Loucy (cell line): ENCODE data around the gene SCARB1.

Experiments
- H2AFZ ChIP-seq: fragments of 200-600 bp; sonication (generic); 2 replicates; pipeline ENCODE4 v1.6.0; 2016; ENCODE audit warnings: antibody characterized with exemption, mild to moderate bottlenecking, low read length, moderate library complexity
- H3F3A ChIP-seq: fragments of 200-600 bp; 2 replicates; pipeline ENCODE4 v1.6.0; 2016; ENCODE audit warnings: antibody characterized with exemption, low read depth, mild to moderate bottlenecking
- H3K27me3 ChIP-seq: fragments of 200-600 bp; sonication (generic); 2 replicates; pipeline ENCODE4 v1.6.1; 2014; ENCODE audit warnings: low read length, mild to moderate bottlenecking; ENCODE audit not compliant: insufficient read depth, poor library complexity, severe bottlenecking
- H3K36me3 ChIP-seq: fragments of 200-600 bp; sonication (generic); 2 replicates; pipeline ENCODE4 v1.6.1; 2016; ENCODE audit warnings: low read length; ENCODE audit not compliant: insufficient read depth
- H3K4me1 ChIP-seq: fragments of 200-600 bp; sonication (generic); 2 replicates; pipeline ENCODE4 v1.5.1; 2014; ENCODE audit warnings: low read length, mild to moderate bottlenecking; ENCODE audit not compliant: insufficient read depth, poor library complexity, severe bottlenecking
- H3K4me2 ChIP-seq: fragments of 200-600 bp; sonication (generic); 2 replicates; pipeline ENCODE4 v1.6.0; 2014; ENCODE audit warnings: antibody characterized with exemption, low read length, low read depth, mild to moderate bottlenecking; ENCODE audit not compliant: poor library complexity, severe bottlenecking
- H3K4me3 ChIP-seq: fragments of 200-600 bp; sonication (generic); 2 replicates; pipeline ENCODE4 v1.5.1; 2014; ENCODE audit warnings: low read length, mild to moderate bottlenecking, mixed read lengths; ENCODE audit not compliant: poor library complexity, severe bottlenecking
- H3K79me2 ChIP-seq: fragments of 200-600 bp; sonication (generic); 2 replicates; pipeline ENCODE4 v1.6.1; 2014; ENCODE audit warnings: low read length; ENCODE audit not compliant: insufficient read depth
- H3K9ac ChIP-seq: fragments of 200-600 bp; sonication (generic); 2 replicates; pipeline ENCODE4 v1.6.0; 2014; ENCODE audit warnings: mild to moderate bottlenecking, low read depth, low read length, moderate library complexity; ENCODE audit not compliant: poor library complexity, severe bottlenecking
- H3K9me2 ChIP-seq: fragments of 200-600 bp; sonication (generic); replicated peaks from 2 replicates; pipeline ENCODE4 v1.6.1; 2016; ENCODE audit warnings: low read depth, low read length, mixed read lengths
- H3K9me3 ChIP-seq: fragments of 200-600 bp; sonication (generic); 2 replicates; pipeline ENCODE4 v1.6.1; 2014; ENCODE audit warnings: mild to moderate bottlenecking, antibody characterized with exemption, low read length, low read depth; ENCODE audit not compliant: insufficient read depth
- H4K20me1 ChIP-seq: fragments of 200-600 bp; sonication (generic); 2 replicates; pipeline ENCODE4 v1.6.0; 2014; ENCODE audit warnings: antibody characterized with exemption, low read length, mild to moderate bottlenecking; ENCODE audit not compliant: insufficient read depth, poor library complexity, severe bottlenecking
- EZH2phosphoT487 ChIP-seq: fragments of 200-600 bp; IDR thresholded peaks from 2 replicates; pipeline ENCODE4 v1.6.1; 2018; ENCODE audit warnings: antibody characterized with exemption, mild to moderate bottlenecking, moderate library complexity, borderline replicate concordance
- TF ChIP-seq, protein P1 (sequence below): fragments of 200-600 bp; sonication (generic); conservative IDR thresholded peaks from 2 replicates; pipeline ENCODE4 v1.5.1; 2014; ENCODE audit warnings: mild to moderate bottlenecking, antibody characterized with exemption, low read length

The SCARB1 gene

DNA sequence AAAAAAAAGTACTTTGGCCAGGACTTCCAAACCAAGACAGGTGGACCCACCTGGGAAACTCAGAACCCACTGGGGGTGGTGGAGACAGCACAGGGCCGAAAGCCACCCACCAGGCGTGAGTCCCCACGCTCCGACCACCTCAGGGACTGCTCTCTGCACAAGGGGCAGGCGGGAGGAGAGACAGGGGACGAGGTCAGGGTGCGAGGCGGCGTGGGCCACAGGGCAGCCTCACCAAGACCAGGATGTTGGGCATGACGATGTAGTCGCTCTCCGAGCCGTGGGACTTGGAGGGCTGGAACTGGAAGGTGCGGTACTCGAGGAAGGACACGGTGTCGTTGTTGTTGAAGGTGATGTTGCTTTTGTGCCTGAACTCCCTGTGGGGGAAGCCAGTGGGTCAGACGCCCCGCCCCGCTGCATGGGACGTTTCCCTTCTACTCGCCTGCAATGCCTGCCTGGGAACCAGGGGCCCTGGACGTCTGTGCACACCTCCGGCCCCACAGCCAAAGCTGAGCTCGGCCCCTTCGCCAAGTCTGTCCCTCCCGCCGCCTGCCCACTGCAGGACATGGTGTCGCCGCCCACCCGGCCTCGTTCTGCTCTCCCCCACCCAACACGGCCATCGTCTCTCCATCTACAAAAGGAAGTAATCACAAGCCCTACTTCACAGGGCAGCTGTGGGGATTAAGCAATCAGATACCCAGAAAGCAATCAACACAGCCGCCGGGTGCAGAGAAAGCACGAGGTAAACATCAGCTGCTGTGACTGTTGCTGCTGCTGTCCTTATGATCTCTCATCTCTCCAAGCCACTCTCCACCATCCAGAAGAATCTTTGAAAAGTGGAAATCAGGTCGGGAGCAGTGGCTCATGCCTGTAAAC is 48.7 kb downstream of the SCARB1 start:
- H3F3A ChIP-seq = no peaks in the 10 kb centered on the region
- H3K9ac ChIP-seq = no peak overlapping the region
- peaks cover 17% of the 10 kb centered on the region; the same call in 1 of the 2 replicates for H3K36me3 ChIP-seq
- TF ChIP-seq EZH2phosphoT487 = no peak
- TF ChIP-seq, protein P1, sequence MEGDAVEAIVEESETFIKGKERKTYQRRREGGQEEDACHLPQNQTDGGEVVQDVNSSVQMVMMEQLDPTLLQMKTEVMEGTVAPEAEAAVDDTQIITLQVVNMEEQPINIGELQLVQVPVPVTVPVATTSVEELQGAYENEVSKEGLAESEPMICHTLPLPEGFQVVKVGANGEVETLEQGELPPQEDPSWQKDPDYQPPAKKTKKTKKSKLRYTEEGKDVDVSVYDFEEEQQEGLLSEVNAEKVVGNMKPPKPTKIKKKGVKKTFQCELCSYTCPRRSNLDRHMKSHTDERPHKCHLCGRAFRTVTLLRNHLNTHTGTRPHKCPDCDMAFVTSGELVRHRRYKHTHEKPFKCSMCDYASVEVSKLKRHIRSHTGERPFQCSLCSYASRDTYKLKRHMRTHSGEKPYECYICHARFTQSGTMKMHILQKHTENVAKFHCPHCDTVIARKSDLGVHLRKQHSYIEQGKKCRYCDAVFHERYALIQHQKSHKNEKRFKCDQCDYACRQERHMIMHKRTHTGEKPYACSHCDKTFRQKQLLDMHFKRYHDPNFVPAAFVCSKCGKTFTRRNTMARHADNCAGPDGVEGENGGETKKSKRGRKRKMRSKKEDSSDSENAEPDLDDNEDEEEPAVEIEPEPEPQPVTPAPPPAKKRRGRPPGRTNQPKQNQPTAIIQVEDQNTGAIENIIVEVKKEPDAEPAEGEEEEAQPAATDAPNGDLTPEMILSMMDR = no peak
- no peak overlapping the region for H3K4me2 ChIP-seq
- no peaks in the 10 kb centered on the region for H3K79me2 ChIP-seq
- H3K4me3 ChIP-seq = no peak overlapping the region
- no peaks in the 10 kb centered on the region for H3K27me3 ChIP-seq
- H3K4me1 ChIP-seq = no peaks in the 10 kb centered on the region
- no peaks in the 10 kb centered on the region for H4K20me1 ChIP-seq
- no peak overlapping the region for H2AFZ ChIP-seq
- no peaks in the 10 kb centered on the region for H3K9me3 ChIP-seq
- H3K9me2 ChIP-seq = no peaks in the 10 kb centered on the region

DNA sequence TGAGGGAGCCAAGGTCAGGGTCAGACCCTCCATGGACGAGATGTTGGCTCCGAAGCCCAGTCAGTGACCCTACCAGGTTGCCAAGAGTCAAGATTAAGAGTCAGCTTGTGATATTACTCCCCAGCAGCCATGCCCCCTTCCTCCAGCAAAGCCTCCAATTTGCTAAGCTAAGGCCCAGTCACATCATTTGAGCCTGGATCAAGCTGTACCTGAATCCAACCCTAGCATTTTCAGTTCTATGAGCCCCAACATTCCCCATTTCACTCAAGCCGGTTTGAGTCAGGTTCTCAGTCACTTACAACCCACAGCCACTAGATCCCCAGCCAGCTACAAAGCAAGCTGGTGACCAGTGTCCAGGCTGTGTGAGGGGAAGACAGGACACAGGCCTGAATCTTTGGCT is 49.9 kb downstream of the SCARB1 start:
- no peaks in the 10 kb centered on the region for H3F3A ChIP-seq
- H3K4me3 ChIP-seq = no peak overlapping the region
- no peaks in the 10 kb centered on the region for H3K4me1 ChIP-seq
- no peak overlapping the region for H3K9ac ChIP-seq
- H3K9me2 ChIP-seq = no peaks in the 10 kb centered on the region
- H3K9me3 ChIP-seq = no peaks in the 10 kb centered on the region
- H3K79me2 ChIP-seq = no peaks in the 10 kb centered on the region
- no peak overlapping the region for H2AFZ ChIP-seq
- H3K36me3 ChIP-seq = peaks cover 17% of the 10 kb centered on the region; the same call in 1 of the 2 replicates
- TF ChIP-seq, protein P1 = no peak
- no peak for TF ChIP-seq EZH2phosphoT487
- no peaks in the 10 kb centered on the region for H4K20me1 ChIP-seq
- no peaks in the 10 kb centered on the region for H3K27me3 ChIP-seq
- no peak overlapping the region for H3K4me2 ChIP-seq

DNA sequence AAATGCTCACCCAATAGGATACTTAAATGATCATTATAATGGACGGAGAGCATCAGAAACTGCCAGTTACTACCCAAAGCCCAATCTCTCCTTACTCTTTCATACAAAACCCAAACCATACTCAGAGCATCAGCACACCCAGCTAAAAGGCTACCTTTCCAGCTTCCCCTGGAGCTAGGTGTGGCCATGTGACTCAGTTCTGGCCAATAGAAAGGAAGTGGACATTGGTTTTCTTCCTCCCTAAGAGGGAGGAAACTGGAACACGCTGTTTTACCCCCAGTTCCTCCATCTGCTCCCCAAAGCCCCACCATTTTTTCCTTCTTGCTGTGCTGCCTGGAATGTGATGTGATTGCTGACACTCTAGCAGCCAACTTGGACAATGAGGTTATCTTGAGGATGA is 50.7 kb downstream of the SCARB1 start:
- Histone ChIP-seq H3K36me3 (peaks cover 17% of the 10 kb centered on the region; the same call in 1 of the 2 replicates), H4K20me1 (no peaks in the 10 kb centered on the region), H2AFZ (no peak overlapping the region), H3K79me2 (no peaks in the 10 kb centered on the region), H3K27me3 (no peaks in the 10 kb centered on the region), H3F3A (no peaks in the 10 kb centered on the region), H3K9me2 (no peaks in the 10 kb centered on the region), H3K4me1 (no peaks in the 10 kb centered on the region), H3K4me2 (no peak overlapping the region), H3K4me3 (no peak overlapping the region), H3K9me3 (no peaks in the 10 kb centered on the region), H3K9ac (no peak overlapping the region)
- TF ChIP-seq, protein P1 = no peak
- TF ChIP-seq EZH2phosphoT487 = no peak
